ENCODE data around the gene CYP2D6.
"Not testable (repeated sequence)": the region's sequence is repeated elsewhere in the genome, so short reads cannot be mapped to it uniquely, and the experiment has no call there.

CYP2D6 gene

GRCh38 chr22:42130639-42131431 lies at the start of gene CYP2D6:
Gene CYP2D6, minus strand, starts transcription at chr22:42130810. Its CDS starts 19 bp downstream, at chr22:42130791.
- DNase-seq = not testable (repeated sequence)

GRCh38 chr22:42179616-42180015 lies 49.0 kb upstream of the CYP2D6 start:
- DNase-seq = no peak

DNA sequence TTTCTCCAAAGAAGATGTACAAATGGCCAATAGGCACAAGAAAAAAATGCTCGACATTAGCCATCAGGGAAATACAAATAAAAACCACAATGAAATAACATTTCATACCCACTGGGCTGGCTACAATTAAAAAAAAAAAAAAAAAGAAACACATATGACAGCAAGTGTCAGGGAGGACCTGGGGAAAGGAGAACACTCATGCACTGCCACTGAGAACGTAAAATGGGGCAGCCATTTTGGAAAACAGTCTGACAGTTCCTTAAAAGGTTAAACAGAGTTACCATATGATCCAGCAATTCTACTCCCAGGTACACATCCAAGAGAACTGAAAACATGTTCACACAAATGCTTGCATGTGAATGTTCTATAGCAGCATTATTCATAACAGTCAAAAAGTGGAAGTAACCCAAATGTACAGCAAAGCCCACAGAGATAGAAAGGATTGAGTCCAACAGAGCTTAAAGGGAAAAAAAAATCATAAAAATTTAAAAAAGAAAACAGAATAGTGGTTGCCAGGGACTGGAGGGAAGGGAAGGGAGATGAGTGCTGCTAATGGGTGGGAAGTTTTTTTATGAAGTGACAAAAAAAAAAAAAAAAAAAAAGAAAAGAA lies 48.4 kb upstream of the CYP2D6 start:
- DNase-seq = no peak

DNA sequence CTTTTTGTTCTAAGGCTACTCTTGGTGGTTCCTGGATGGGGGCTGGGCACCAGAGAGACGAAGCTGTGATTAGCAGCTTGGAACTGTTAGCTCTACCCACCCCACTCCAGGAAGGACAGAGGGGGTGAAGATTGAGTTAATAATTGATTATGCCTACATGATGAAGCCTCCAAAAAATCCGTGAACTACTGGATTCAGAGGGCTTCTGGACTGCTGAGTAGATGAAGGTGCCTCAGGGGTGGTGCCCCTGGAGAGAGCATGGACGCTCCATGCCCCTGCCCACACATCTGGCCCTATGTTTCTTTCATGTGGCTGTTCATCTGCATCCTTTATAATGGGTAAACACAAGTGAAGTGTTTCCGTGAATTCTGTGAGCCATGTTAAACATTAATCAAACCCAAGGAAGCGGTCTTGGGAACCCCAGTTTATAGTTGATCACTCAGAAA lies 47.3 kb upstream of the CYP2D6 start:
- no peak for DNase-seq

DNA sequence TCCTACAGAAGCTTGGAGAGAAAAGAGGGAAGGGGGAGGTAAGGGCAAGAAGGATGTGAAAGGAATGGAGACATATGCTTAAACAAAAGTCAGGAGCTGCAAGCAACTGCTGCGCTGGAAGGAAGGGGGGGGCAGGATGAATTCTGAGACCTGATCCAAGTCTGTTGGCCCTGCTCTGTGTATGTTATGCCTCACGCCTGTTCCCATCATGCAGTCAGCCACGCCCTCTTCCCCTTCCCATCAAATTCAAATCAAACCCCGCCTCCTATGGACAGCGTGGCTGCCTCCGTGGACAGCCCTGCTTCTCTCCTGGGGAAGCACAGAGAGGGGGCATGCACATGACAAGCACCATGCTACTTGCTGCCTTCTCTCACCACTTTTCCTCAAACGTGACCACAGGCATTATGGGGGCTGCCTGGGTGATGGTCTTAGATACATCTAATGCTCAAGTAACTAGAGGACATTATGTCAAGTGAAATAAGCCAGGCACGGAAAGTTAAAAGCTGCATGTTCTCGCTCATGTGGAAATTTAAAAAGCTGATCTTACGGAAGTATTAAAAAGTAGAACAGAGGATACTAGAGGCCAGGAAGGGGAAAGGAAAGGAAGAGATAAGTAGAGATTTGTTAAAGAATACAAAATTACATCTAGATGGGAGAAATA lies 45.8 kb upstream of the CYP2D6 start:
- DNase-seq = no peak

GRCh38 chr22:42174062-42174461 lies 43.5 kb upstream of the CYP2D6 start:
- no peak for DNase-seq

DNA sequence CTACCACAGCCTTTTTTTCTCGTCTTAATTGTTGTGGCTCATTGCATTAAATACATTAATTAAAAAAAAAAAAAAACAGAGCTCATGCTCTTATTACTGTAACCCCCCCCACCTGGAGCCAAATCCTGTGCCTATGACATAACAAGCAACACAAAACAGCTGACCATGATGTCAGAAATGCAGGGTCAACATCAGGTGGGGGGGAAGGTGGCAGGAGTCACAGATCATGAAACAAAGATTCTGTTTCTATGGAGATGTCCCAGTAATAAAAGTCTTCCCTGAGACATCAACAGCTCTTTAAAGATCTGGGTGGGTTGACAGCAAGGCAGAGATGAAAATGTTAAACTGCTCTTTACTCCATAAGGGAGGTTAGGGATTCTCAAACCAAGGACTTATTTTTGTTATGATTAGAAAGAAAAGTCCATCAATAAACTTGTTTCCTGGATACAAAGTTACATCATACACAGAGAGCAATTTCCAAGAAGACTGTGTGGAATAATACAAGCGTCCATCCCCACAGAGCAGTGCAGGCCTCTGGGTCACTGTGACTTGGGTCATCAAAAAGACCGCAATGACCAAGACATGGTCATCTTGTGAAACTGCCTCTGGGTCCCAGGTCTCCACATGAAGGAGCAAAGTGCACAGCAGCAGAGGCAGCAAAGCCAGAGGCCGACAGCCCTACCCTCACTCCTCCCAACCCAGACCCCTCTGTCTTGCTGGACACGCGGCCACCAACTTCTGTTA lies 42.7 kb upstream of the CYP2D6 start:
- no peak for DNase-seq

DNA sequence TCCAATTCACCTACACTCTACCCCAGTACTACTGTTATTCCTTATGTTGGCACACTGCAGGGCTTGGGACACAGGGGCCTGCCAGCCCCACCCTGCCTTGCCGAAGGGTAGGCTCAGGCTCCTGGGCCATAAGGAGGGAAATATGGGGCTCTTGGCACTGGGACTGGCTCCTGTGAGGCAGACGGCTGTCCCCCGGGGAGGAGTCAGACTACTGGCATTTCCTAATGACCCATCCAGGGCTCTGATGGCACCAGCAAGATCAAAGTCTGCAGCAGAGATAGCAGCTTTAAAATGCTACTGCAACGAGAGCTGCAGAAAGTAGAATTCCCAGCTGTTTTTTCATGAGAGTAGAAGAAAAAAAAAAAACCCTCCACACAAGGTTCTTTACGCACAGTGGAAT lies 42.2 kb upstream of the CYP2D6 start:
- DNase-seq = no peak

GRCh38 chr22:42171946-42172719 lies 41.5 kb upstream of the CYP2D6 start:
- DNase-seq = no peak

DNA sequence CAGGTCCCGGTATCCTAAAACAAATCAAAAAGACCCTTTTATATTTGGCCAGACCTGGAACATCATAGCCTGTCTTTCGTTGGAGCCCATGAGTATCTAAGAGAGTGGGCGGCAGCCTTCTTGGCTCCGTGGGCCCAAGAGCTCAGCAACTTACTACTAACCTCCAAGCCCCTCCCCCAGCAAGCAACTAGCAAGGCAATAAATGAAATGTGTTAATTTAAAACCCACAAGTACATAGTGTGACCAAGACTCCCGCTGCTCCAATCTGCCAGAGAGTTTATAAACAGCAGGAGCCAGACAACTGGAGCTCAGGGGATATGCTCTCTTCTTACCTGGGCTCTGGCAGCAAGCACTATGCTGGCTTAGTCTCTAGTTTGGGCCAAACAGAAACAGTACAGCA lies 40.8 kb upstream of the CYP2D6 start:
- no peak for DNase-seq

DNA sequence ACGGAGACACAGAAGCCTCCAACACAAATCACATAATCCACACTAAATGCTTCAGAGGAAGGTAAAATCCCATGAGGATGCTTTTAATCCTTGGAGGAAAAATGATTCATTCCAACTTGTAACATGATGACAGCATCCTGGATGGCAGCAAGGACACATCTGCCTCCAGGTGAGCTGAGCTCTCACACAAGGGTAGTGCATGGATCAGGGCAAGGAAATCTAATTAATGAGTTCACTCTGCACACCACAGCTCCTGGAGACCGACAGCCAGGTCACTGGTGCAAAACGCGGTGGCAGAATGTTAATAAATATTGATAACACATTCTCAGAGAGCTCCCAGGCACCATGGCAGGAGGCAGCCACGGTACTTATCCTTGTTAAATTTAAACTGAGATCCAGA lies 40.3 kb upstream of the CYP2D6 start:
- DNase-seq = no peak

- no peak for DNase-seq
These were observed 38.5 kb upstream of the CYP2D6 start for GRCh38 chr22:42169055-42169469.

DNA sequence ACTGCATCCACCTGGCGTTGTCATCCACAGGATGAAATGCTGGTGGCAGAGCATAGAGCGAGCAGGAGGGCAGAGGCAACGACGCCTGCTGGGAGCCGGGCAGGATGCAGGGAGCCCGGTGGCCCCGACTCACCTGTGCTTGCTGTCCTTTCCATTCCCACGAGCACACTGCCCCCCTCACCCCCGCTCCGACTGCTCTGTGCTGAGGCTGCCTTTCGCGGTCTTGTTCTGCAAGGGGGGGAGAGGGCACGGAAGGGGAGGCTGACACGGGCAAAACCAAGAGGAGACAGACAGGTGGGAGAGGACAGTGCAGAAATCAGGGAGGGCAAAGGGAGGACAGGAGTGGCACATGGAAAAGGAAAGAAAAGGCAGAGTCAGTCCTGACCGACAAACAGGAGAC lies 37.9 kb upstream of the CYP2D6 start:
- DNase-seq = no peak

GRCh38 chr22:42167066-42167465 lies 36.5 kb upstream of the CYP2D6 start:
- no peak for DNase-seq

DNA sequence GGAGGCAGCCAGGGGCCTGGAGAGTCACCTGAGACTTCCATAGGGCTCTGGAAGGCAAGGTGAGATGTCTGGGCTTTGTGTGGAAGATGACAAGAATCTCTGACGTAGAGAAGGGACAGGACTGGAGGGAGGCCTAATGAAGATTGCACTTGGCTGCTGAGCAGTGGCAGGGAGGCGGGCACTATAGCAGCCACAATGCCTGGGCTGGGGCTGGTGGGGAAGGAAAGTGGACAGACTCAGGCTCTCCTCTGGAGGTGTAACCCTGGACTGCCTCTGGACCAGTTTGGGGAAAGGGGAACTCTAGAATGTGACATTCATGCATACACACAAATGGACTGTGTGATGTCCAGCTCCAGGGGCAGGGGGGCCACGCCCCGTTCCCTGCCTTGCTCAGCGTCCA lies 34.3 kb upstream of the CYP2D6 start:
- DNase-seq = no peak

DNA sequence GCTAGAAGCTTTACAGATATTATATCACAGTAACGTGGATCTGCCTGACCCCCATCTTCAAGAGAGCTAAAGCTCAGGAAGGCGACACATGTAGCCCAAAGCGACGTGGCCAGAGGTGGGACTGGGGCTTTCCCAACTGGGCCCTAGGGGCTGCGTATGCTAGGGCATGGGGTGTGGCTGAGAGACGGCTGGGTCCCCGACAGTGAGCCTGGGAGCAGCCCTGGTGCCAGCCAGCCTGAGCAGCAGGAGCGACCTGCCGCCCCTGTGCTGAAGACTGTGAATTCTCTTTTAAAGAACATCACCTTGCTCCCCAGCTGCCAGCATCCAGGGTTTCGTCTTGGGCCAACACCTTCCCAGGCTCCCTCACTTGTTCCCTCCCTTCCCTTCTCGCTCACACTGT lies 32.9 kb upstream of the CYP2D6 start:
- DNase-seq = no peak

DNA sequence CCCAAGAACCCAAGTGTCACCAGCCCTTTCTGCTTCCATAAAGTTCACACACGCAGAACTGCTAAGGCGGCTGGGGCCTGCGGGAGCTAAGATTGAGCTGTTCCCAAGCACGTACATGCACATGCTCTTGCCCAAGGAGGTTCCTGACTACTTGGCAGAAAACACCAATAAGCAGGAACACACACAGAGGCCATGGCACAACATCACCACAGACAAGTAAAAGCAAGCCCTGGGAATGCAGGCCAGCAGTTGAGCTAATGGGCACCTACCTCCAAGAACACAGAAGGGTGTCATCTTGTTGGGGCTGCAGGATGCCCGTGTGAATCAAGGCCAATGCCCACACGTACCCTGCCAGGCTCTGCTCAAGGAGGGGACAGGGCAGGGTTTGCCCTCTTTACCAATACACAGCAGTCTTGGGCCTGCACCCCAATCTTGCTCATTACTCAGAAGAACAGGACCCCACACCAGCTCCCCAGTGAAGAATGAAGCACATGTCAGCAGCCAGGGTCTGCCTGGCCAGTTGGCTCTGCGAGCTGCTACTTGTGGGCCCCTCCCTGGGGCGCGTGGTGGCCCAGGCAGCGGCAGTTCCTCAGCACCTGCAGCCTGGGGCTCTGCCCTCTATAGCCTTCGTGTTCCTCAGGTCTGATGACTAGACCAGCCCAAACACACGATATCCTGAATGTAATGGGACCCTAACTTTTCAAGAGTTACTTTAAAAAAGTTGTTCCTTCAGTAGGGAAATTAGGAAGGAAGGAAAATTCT lies 32.3 kb upstream of the CYP2D6 start:
- DNase-seq = no peak

DNA sequence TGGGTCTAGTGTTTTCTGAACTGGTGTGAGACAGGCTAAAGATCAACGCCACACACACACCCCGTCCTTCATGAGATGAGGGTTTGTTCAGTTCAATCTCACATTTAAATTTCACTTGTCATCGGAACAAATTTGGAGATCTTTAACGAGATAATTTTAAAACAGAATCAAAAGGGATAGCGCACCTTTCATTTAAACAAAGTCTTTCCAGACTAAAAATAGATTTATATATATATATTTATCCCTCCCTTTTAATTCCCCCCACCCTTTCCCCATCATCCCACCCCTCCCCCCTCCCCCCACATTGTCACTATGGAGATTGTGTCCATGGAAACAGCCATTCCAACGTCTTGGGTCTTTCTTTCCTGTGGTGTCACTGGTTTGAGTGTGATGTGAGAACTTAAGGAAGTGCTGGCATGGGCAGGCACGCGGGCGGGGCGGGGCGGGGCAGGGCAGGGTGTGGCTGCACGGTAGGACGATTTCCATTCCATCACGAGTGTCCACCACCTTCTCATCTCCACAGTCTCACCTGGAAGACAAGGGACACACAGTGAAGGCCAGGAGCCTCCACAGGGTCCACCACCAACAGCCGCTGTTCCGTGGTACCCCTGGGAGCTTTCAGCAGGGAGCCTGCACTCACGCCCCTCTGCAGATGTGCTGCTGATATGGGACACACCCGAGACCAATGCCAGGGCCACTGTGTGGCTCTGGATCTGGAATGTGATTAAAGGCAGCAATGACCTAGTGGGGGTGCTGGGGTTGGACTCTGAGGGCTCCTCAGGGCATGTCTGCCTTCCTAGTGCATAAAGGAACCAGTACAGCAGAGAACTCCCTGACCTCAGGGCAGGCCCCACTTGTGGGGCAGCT lies 30.5 kb upstream of the CYP2D6 start:
- no peak for DNase-seq

- no peak for DNase-seq
These were observed 29.6 kb upstream of the CYP2D6 start for GRCh38 chr22:42160251-42160650.

DNA sequence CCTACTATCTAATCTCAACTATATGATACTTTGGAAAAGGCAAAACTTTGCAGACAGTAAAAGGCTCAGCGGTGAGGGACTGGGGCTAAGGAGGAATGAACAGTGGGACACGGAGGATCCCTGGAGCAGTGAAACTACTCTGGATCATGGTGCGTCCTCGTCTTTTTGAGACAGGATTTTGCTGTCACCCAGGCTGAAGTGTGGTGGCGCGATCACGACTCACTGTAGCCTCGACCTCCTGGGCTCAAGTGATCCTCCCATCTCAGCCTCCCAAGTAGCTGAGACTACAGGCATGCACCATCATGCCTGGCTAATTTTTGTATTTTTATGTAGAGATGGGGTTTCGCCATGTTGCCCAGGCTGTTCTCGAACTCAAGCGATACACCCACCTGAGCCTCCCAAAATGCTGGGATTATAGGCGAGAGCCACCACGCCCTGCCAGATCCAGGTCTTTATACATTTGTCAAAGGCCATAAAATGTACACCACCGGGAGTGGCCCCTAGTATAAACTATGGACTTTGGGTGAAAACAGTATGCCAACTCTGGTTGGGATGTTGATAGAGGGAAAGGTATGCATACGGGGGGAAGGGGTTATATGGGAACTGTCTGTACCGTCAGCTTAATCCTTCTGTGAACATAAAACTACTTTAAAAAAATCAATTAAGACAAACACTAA lies 28.0 kb upstream of the CYP2D6 start:
- DNase-seq = no peak
